Measurements from ENCODE around the gene LPAR5.
"Not testable (repeated sequence)": the region's sequence is repeated elsewhere in the genome, so short reads cannot be mapped to it uniquely, and the experiment has no call there.

The LPAR5 gene

DNA sequence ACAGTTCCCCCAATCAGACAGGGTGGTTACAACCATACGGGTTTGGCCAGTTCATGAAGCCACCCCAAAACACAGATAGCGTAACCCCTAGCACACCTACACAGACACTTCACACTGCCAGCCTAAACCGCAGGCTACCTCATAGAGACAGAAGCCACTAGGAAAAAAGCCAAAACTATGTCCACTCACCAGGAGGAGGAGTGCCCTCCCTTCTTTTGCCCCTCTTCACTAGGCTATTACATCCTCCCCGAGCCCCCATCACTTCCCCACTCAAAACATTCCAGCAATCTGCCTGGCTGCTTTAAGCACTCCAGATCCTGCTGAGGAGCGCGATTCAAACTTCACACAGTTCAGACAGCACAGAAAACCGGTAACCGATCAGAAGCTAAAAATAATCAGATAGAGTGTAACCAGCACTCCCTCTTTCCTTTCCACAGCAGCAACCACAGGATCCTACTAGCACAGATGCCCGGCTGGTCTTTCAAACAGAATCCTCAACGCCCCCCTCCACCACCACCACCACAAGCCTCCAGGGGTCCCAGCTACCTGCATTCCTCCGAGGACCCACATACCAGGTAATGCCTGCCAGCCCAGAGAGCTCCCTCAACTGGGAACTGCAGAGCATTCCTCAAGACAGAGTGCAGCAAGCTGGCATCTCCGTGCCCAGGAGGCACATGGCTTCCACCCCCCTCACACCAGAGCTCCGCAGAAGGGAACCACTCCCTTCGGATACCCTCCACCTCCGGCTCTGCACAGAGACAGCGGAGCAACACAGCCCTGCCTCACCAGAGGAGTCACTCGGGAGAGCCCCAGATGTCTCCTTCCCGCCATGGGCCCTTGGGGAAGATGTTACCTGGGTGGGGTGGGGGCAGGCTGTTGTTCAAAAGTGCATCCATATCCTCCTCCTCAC is 30.1 kb downstream of the LPAR5 start:
- DNase-seq: no peak

GRCh38 chr12:6604259-6605029 is 31.3 kb downstream of the LPAR5 start:
- no peak for DNase-seq

DNA sequence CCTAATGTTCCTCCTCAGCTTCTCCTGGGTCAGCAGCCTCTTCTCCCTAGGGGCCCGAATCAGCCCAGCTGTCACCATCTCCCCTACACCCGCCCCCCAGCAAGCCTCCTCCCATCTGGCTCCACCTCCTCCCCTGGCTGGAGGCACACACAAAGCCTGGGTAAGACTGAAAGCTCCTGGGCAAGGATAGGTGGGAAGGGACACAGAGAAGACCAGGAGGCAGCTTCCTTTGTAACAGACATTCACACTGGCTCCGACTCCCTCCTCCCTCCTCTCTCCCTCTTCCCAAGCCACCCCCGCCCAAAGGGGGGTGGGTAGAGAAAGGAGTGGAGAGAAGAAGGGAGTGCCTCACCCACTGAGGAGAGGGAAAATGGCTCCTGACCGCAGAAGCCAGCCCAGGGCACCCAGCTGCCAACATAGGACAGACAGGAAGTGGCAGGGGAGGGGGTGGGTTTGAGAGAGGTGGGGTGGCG is 32.6 kb downstream of the LPAR5 start:
- DNase-seq: no peak

DNA sequence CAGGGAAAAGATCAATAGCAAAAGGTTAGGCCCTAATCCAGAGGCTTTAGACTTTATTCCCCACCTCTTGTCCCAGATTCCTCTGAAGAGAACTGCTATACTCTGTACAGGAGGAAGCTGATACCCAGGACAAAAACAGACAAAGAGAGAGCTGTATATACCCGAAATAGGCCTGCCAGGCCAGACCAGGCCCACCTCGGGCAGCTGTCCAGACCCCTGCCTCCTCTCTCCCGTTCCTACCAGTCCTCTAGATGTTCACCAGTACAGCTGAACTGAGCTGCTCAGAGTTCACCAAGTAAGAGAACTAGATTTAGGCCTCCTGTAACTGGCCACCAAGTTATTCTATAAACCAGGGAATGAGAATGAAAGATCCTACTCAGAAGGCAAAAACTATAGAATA is 33.2 kb downstream of the LPAR5 start:
- no peak for DNase-seq

- not testable (repeated sequence) for DNase-seq
These were observed 40.1 kb downstream of the LPAR5 start for GRCh38 chr12:6595673-6596072.

GRCh38 chr12:6592087-6592486 is 43.7 kb downstream of the LPAR5 start:
- no peak for DNase-seq

GRCh38 chr12:6586569-6586968 is 49.2 kb downstream of the LPAR5 start:
- DNase-seq: not testable (repeated sequence)

- DNase-seq: no peak
These were observed 51.5 kb downstream of the LPAR5 start for GRCh38 chr12:6584293-6584692.

GRCh38 chr12:6582959-6583358 is 52.8 kb downstream of the LPAR5 start:
- no peak for DNase-seq

GRCh38 chr12:6582196-6582595 is 53.6 kb downstream of the LPAR5 start:
- DNase-seq: no peak

GRCh38 chr12:6575648-6576047 is 60.1 kb downstream of the LPAR5 start:
- DNase-seq: no peak

DNA sequence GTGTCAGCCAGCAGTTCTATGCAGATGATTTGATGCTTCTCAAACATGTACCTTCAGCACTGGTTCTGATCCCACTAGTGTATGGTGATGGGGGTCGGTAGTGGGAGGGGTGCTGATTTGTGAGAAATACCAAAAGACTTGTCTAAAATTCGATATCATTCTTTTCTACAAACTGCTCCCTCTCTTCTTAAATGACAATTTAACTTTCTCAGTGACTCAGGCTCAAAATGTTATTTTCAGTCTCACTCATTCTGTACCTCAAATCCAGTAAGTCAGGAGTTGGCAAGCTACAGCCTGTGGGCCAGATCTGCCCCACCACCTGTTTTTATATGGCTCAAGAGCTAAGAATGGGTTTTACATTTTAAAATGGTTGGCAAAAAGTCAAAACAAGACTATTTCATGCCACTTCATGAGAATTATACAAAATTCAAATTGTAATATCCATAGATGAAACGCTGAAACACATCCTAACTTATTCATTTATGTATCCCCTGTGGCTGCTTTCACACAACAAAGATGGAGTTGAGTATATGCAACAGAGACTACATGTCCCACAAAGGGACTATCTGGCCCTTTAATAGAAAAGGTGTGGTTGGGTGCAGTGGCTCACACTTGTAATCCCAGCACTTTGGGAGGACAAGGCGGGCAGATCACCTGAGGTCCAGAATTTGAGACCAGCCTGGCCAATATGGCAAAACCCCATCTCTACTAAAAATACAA is 61.0 kb downstream of the LPAR5 start:
- no peak for DNase-seq

DNA sequence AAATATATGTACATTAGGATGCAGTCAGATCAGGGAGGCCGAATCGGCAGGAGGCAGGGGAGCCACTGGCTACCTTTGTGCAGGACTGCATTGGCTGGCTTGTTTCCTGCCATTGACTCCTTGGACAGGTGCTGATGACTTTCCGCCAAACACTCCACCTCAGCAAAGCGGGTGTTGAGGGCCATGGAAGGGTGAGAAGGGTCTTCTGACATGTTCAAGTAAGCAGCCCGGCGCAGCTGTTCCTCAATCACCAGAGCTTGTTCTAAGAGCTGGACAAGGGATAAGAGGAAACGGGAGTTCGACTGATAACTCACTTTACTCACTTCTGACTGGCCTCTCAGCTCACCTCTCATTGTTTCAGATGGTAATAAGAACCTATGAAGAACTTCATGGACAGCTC is 62.8 kb downstream of the LPAR5 start:
- DNase-seq: no peak

GRCh38 chr12:6570264-6570887 is 65.4 kb downstream of the LPAR5 start:
- DNase-seq: peak; percentile 52

- no peak for DNase-seq
These were observed 66.0 kb downstream of the LPAR5 start for GRCh38 chr12:6569786-6570185.

DNA sequence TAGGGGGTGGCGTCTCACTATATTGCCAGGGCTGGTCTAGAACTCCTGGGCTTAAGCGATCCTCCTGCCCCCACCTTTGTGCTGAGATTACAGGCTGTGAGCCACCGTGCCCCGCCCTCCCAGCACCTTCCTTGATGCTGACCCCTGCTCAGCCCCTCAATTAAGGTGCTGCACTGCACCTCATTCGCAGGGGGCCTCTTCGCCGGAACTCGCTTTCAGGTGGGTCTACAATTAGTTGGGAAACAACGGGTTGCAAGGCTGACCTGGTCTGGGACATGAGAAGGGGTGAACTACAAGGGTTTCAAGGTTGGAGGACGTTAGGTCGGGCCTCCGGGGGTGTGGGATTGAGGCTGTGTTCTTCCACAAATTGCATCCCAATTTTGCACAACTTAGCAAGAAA is 66.4 kb downstream of the LPAR5 start:
- no peak for DNase-seq

Measured in stimulated activated CD4-positive, alpha-beta T cell treated with anti-CD3 and anti-CD28 coated beads, Interleukin-4, amount 100 ng/mL, for 1 hour (primary cell).